Hepatocyte (in vitro differentiated cells): ENCODE measurements around the gene WNT6. TPM values are rescaled to one million over a fixed set of nuclear protein-coding genes. Genes with fewer than 3 reads are reported as not detected.

ENCODE experiments used
- DNase-seq: peaks from one replicate; pipeline ENCODE4 v3.0.0-alpha.2; 2016; ENCODE audit warnings: low spot score
- H2AFZ ChIP-seq: fragments of 200-600 bp; sonication (generic); 2 replicates; pipeline ENCODE4 v1.6.0; 2016; ENCODE audit warnings: antibody characterized with exemption, mild to moderate bottlenecking
- H3K27ac ChIP-seq: fragments of 200-600 bp; sonication (generic); 2 replicates; pipeline ENCODE4 v1.5.1; 2016; ENCODE audit warnings: mild to moderate bottlenecking
- H3K27me3 ChIP-seq: fragments of 200-600 bp; sonication (generic); 2 replicates; pipeline ENCODE4 v1.6.1; 2016
- H3K36me3 ChIP-seq: fragments of 200-600 bp; sonication (generic); replicated peaks from 2 replicates; pipeline ENCODE4 v1.5.1; 2016; ENCODE audit warnings: low read depth; ENCODE audit not compliant: insufficient read depth
- H3K4me1 ChIP-seq: fragments of 200-600 bp; sonication (generic); 2 replicates; pipeline ENCODE4 v1.5.1; 2016; ENCODE audit warnings: mild to moderate bottlenecking, moderate library complexity; ENCODE audit not compliant: insufficient read depth
- H3K4me2 ChIP-seq: fragments of 200-600 bp; sonication (generic); 2 replicates; pipeline ENCODE4 v1.6.0; 2016
- H3K4me3 ChIP-seq: fragments of 200-600 bp; sonication (generic); 2 replicates; pipeline ENCODE4 v1.5.1; 2016; ENCODE audit warnings: mild to moderate bottlenecking
- H3K79me2 ChIP-seq: fragments of 200-600 bp; sonication (generic); 2 replicates; pipeline ENCODE4 v1.6.0; 2017; ENCODE audit warnings: mild to moderate bottlenecking
- H3K9me2 ChIP-seq: fragments of 200-600 bp; sonication (generic); replicated peaks from 2 replicates; pipeline ENCODE4 v1.6.0; 2017; ENCODE audit warnings: mild to moderate bottlenecking; ENCODE audit not compliant: insufficient read depth
- H3K9me3 ChIP-seq: fragments of 200-600 bp; sonication (generic); 2 replicates; pipeline ENCODE4 v1.5.1; 2016; ENCODE audit warnings: low read depth, mild to moderate bottlenecking
- H4K20me1 ChIP-seq: fragments of 200-600 bp; sonication (generic); 2 replicates; pipeline ENCODE4 v1.6.0; 2016; ENCODE audit warnings: mild to moderate bottlenecking; ENCODE audit not compliant: insufficient read depth, poor library complexity, severe bottlenecking
- EZH2 ChIP-seq: fragments of 200-600 bp; sonication (generic); IDR thresholded peaks from 2 replicates; pipeline ENCODE4 v1.6.1; 2016; ENCODE audit warnings: antibody characterized with exemption, mild to moderate bottlenecking, borderline replicate concordance
- EZH2phosphoT487 ChIP-seq: fragments of 200-600 bp; sonication (generic); IDR thresholded peaks from one replicate; pipeline ENCODE4 v1.6.1; 2018; ENCODE audit warnings: antibody characterized with exemption, mild to moderate bottlenecking, low read depth, moderate library complexity; ENCODE audit not compliant: unreplicated experiment, severe bottlenecking
- WGBS: methylation state at CpG from one replicate; pipeline ENCODE4 v1.1.6; 2016; ENCODE audit warnings: low lambda C conversion rate; ENCODE audit errors: missing lambda C conversion rate; 5-methylcytosine and 5-hydroxymethylcytosine counted together
- polyA plus RNA-seq: library from polyadenylated mRNA; unstranded; fragments of >200 nt; fragmentation: Nextera tagmentation; extraction: Ambion mirVana; gene quantifications from 2 replicates; pipeline ENCODE4 v1.2.1, GENCODE V29; 2016
- total RNA-seq: library from RNA; depleted of rRNA; stranded (reverse); fragments of >200 nt; gene quantifications from 2 replicates; pipeline ENCODE4 v1.2.3, GENCODE V29; 2014
- TF ChIP-seq, protein P1 (sequence below): fragments of 200-600 bp; sonication (generic); IDR thresholded peaks from 2 replicates; pipeline ENCODE4 v1.5.1; 2016; ENCODE audit warnings: antibody characterized with exemption, mild to moderate bottlenecking; ENCODE audit not compliant: poor library complexity

The WNT6 gene
- total and polyA plus RNA-seq, 2 experiments from 2014 or later, result 7.1 to 22.8 TPM

DNA sequence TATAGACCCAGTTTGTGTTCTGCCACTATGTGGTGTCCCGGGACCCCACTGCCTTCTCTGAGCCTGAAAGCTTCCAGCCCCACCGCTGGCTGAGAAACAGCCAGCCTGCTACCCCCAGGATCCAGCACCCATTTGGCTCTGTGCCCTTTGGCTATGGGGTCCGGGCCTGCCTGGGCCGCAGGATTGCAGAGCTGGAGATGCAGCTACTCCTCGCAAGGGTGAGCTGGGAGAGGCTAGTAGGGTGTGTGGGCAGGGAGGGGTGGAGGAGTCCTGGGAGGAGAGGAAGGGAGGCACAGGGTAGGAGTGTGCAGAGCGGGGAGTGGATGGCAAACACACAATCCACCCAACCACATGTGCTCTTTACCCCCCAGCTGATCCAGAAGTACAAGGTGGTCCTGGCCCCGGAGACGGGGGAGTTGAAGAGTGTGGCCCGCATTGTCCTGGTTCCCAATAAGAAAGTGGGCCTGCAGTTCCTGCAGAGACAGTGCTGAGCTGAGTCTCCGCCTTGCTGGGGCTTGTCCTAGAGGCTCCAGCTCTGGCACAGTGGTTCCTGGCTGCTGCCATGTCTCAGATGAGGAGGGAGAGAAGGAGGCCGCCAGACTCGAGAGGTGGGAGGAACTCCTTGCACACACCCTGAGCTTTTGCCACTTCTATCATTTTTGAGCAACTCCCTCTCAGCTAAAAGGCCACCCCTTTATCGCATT, 44.9 kb upstream of the WNT6 start:
- Histone ChIP-seq H2AFZ (no peak overlapping the region), H3K27ac (no peak overlapping the region), H3K36me3 (no peaks in the 10 kb centered on the region), H3K9me3 (no peaks in the 10 kb centered on the region), H3K4me1 (no peaks in the 10 kb centered on the region), H3K4me2 (no peak overlapping the region), H3K79me2 (peaks cover 7% of the 10 kb centered on the region), H3K4me3 (no peak overlapping the region), H3K27me3 (no peaks in the 10 kb centered on the region), H4K20me1 (no peaks in the 10 kb centered on the region), H3K9me2 (no peaks in the 10 kb centered on the region)
- no peak for DNase-seq
- 93% methylated on average over 13 of the region's 13 CpGs for WGBS
- no peak for TF ChIP-seq EZH2phosphoT487
- no peak for TF ChIP-seq EZH2
- TF ChIP-seq, protein P1, sequence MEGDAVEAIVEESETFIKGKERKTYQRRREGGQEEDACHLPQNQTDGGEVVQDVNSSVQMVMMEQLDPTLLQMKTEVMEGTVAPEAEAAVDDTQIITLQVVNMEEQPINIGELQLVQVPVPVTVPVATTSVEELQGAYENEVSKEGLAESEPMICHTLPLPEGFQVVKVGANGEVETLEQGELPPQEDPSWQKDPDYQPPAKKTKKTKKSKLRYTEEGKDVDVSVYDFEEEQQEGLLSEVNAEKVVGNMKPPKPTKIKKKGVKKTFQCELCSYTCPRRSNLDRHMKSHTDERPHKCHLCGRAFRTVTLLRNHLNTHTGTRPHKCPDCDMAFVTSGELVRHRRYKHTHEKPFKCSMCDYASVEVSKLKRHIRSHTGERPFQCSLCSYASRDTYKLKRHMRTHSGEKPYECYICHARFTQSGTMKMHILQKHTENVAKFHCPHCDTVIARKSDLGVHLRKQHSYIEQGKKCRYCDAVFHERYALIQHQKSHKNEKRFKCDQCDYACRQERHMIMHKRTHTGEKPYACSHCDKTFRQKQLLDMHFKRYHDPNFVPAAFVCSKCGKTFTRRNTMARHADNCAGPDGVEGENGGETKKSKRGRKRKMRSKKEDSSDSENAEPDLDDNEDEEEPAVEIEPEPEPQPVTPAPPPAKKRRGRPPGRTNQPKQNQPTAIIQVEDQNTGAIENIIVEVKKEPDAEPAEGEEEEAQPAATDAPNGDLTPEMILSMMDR, result no peak

DNA sequence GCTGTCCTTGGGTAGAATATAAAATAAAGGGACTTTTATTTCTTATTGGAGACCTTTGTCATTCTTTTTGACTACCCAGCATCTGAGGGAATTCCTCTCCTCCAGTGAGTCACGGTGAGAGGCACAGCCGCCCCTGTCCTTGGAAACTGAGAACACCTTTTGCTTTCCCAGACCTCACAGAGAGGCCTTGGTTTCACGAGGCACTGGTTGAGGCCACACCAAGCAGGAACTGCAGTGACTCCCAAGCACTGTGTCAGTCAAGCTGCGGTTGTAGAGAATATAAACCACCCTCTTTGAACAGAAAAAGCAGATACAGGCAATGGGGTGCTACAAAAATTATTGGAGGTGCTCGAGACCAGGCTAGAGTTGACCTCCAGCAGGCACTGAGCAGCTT, 44.4 kb upstream of the WNT6 start:
- no peak for TF ChIP-seq EZH2
- no peak for TF ChIP-seq EZH2phosphoT487
- DNase-seq, result no peak
- Histone ChIP-seq H3K36me3 (no peaks in the 10 kb centered on the region), H3K4me1 (no peaks in the 10 kb centered on the region), H3K4me2 (no peak overlapping the region), H3K9me3 (no peaks in the 10 kb centered on the region), H3K79me2 (peaks cover 4% of the 10 kb centered on the region), H3K4me3 (no peak overlapping the region), H3K27me3 (no peaks in the 10 kb centered on the region), H2AFZ (no peak overlapping the region), H3K9me2 (no peaks in the 10 kb centered on the region), H3K27ac (no peak overlapping the region), H4K20me1 (no peaks in the 10 kb centered on the region)
- WGBS, result 90% methylated on average over 5 of the region's 5 CpGs

DNA sequence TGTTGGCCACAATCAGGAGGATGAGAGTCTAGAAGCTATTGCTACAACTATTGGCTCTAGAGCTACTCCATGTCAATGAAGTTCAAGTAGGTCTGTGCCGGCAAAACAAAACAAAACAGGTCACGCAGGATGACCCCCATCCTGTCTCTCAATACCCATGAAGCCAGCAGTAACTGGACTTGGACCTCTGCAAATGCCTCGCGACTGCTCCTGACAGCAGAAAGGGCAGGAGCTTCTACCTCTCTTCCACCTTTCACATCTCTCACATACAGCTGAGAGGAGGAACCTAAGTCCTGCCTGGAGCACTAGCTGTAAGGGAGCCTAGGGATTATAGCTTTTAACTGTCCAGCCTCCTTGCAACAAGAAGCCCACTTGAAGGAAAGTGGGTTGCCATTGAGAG, 44.0 kb upstream of the WNT6 start:
- Histone ChIP-seq H2AFZ (no peak overlapping the region), H3K79me2 (peaks cover under 1% of the 10 kb centered on the region), H3K9me2 (no peaks in the 10 kb centered on the region), H3K4me1 (no peaks in the 10 kb centered on the region), H3K9me3 (no peaks in the 10 kb centered on the region), H3K36me3 (no peaks in the 10 kb centered on the region), H3K27me3 (no peaks in the 10 kb centered on the region), H4K20me1 (no peaks in the 10 kb centered on the region), H3K27ac (no peak overlapping the region), H3K4me2 (no peak overlapping the region), H3K4me3 (no peak overlapping the region)
- DNase-seq, result no peak
- TF ChIP-seq, protein P1, result no peak
- TF ChIP-seq EZH2, result no peak
- no peak for TF ChIP-seq EZH2phosphoT487
- WGBS, result 91% methylated on average over 4 of the region's 4 CpGs

DNA sequence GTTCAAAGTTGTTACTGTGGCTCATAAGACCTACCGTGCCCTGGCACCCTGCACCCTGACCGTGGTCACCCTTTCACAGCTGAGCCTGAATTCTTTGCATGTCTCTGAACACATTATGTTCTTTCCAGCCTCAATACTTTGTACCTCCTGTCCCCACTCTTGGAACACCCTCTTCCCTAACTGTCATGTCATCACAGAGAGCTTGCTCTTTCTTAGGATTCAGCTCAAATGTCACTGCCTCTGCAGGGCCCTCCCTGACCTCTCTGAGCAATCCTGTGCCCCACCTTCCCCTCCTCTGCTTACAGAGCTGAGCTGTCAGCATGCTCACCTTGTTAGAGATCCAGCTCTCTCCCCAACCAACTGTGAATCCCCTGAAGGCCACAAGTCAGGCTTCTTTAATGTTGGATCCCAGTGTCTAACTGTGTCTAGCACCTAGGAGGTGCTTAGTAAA, 43.0 kb upstream of the WNT6 start:
- Histone ChIP-seq H3K27ac (no peak overlapping the region), H3K9me2 (no peaks in the 10 kb centered on the region), H3K27me3 (no peaks in the 10 kb centered on the region), H2AFZ (no peak overlapping the region), H3K79me2 (no peaks in the 10 kb centered on the region), H3K36me3 (no peaks in the 10 kb centered on the region), H3K4me2 (no peak overlapping the region), H4K20me1 (no peaks in the 10 kb centered on the region), H3K9me3 (no peaks in the 10 kb centered on the region), H3K4me3 (no peak overlapping the region), H3K4me1 (no peaks in the 10 kb centered on the region)
- no peak for DNase-seq
- 87% methylated on average over 2 of the region's 2 CpGs for WGBS
- TF ChIP-seq, protein P1, result no peak
- TF ChIP-seq EZH2phosphoT487, result no peak
- TF ChIP-seq EZH2, result no peak
